C4-2B (cell line): ENCODE data around the gene KLHL10.

ENCODE experiments used
- H3K27ac ChIP-seq: fragments of 450-650 bp; 2 replicates; pipeline ENCODE4 v1.5.1; 2017
- ZFX ChIP-seq: fragments of 450-650 bp; IDR thresholded peaks from 2 replicates; pipeline ENCODE4 v1.6.1; 2017
- TF ChIP-seq, protein P1 (sequence below): fragments of 450-650 bp; conservative IDR thresholded peaks from 2 replicates; pipeline ENCODE4 v1.5.1; 2017; ENCODE audit warnings: mild to moderate bottlenecking

Gene KLHL10

DNA sequence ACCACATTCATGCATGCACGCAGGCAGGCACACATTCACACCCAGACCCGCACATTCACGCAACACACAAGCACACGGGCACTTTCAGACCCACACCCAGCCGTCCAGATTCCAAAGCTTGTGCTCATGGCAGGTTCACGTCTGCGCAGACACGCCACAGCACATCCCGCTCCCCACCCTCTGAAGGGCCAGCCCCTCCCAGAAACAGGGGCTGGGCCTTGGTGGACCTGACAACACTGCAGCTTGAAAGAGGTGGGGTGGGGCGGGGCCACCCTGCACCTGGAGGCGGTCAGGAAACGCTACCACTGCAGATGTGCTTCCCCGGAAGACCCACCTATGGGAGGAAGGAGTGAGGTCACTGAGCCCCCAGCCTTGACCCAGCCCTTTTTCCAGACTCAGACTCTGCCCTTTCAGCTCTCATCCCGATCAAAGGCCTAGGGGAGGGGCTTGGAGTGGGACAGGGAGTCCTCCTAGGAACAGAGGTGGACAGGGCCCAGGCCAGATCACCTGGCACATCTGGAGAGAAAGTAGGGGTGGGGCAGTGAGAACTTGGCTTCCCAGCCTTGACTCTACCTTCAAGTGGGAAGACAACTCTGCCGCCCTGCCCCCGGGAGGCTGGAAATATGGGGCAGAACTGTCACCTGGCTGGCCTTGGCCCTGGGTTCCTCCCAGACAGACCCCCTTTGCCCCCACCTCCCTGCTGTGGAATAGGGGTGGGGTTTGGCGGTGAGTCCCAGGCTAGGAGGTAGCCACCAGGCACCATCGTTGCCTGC lies 36.8 kb upstream of the KLHL10 start:
- TF ChIP-seq, protein P1, sequence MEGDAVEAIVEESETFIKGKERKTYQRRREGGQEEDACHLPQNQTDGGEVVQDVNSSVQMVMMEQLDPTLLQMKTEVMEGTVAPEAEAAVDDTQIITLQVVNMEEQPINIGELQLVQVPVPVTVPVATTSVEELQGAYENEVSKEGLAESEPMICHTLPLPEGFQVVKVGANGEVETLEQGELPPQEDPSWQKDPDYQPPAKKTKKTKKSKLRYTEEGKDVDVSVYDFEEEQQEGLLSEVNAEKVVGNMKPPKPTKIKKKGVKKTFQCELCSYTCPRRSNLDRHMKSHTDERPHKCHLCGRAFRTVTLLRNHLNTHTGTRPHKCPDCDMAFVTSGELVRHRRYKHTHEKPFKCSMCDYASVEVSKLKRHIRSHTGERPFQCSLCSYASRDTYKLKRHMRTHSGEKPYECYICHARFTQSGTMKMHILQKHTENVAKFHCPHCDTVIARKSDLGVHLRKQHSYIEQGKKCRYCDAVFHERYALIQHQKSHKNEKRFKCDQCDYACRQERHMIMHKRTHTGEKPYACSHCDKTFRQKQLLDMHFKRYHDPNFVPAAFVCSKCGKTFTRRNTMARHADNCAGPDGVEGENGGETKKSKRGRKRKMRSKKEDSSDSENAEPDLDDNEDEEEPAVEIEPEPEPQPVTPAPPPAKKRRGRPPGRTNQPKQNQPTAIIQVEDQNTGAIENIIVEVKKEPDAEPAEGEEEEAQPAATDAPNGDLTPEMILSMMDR = no peak
- no peak for TF ChIP-seq ZFX
- H3K27ac ChIP-seq = peak overlapping the region; percentile 56

DNA sequence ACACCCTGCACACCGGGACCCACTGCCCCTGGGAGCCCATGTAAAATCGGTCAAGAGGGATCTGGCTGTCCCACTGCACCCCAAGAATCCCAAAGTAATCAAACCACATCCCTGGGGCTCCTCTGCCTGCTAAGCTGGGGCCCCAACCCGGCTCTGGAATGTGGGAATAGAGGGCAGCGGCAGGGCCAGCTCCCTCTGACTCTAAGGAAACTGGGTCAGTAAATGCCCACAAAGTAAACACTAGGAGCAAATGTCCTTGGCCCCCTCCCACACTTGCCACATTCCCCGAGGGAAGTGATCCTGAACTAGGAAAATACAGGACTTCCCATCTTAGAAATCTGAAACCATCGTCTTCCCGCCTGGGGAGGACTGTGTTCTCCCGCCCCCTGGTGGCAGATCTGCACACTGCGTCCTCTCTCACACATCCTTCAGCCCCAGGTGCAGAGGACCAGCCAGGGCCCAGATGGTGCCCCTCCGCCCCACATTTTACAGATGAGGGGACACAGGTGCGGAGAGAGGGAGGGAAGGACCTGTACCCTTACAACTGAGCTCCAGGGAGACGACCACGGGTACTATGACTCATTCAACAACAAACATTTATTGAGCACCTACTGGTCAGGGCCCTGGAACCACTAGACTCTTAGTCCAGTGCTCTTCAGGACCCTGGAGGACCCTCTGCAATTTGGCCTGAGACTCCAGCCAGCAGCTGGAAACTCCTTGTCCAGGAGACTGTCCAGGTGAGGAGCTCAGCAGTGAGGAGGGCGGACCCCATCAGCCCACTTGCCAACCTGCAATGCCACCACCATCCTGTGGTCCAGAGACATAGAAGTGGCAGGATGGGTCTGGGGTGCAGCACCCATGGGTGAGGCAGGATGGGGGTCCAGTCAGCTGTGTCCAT lies 36.0 kb upstream of the KLHL10 start:
- H3K27ac ChIP-seq = peak overlapping the region; percentile 56

DNA sequence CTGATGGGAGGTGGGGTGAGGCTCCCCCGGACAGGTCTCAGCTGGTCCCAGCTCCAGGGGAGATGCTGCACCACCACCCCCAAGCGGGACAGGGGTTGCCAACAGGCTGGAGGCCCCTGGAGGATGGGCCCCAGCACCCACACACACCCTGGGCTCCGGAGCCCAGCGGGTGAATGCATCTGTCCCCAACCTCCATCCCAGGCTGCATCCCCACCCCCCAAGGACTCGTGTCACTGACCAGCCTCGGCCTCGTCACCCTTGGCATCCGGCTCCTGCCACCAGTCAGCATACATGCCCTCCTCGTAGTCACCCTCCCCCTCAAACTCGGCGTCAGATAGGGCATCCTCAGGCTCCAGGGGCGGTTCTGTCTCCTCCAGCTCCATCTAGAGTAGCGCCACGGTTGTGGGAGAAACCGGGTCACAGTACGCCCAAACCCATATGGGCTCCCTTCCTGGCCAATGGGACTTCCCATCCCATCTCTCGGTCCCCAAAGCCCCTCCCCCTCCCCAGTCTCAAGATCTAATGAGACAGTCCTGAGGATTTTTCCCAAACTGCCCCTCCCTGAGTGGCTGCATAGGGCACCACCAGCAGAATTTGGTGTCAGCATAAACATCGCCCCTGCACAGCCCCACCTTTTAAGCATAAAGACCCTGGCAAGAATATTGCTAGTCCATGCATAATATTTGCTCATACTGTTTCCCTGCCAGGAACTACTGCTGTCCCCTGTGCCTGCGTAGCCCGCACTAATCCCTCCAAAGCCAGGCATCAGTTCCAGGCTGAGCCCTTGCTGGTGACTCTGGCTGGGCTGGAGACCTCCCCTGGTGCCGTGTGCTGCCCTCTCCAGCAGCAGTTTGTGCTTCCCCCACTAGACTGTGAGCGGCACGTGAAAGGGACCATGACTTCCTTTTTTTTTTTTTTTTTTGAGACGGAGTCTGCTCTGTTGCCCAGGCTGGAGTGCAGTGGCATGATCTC lies 34.3 kb upstream of the KLHL10 start:
- TF ChIP-seq, protein P1 = no peak
- no peak for TF ChIP-seq ZFX
- H3K27ac ChIP-seq = no peak overlapping the region

More for the DNA sequence above, 36.0 kb upstream of the KLHL10 start:
- no peak for TF ChIP-seq ZFX
- TF ChIP-seq, protein P1 = peak; percentile 98

DNA sequence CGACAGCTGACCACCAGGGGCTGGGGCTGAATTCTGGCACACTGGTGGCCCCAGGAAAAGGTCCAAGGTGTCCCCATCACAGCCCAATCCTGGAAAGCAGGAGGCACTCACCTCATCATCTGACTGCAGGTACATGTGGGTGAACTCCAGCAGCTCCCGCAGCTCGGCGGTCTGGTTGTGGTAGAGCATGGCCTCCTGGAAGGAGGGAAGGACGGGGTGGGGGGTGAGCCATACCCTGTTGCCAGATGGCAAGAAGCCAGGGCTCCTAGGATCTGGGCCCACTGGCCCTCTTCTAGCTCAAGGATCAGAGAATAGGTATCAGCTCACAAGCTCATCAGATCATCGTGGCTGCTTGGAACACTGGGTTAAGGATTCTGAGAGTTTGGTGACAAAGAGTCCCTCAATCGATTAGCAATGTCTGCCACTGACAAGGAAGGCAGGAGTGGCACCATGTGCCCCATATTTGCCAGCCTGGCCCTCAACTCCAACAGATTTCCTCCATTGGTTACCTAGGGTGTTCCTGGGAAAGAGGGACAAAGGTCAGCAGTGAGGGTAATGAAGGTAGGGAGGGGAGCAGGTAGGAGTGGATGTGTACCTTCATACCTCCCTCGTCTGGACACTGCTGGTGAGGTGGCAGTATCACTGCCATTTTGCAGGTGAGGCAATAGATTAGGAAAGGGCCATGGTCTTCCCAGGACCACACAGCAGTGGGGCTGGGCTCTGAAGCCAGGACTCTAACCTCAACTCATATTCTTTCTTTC lies 30.8 kb upstream of the KLHL10 start:
- H3K27ac ChIP-seq = no peak overlapping the region
- no peak for TF ChIP-seq ZFX
- TF ChIP-seq, protein P1 = no peak

DNA sequence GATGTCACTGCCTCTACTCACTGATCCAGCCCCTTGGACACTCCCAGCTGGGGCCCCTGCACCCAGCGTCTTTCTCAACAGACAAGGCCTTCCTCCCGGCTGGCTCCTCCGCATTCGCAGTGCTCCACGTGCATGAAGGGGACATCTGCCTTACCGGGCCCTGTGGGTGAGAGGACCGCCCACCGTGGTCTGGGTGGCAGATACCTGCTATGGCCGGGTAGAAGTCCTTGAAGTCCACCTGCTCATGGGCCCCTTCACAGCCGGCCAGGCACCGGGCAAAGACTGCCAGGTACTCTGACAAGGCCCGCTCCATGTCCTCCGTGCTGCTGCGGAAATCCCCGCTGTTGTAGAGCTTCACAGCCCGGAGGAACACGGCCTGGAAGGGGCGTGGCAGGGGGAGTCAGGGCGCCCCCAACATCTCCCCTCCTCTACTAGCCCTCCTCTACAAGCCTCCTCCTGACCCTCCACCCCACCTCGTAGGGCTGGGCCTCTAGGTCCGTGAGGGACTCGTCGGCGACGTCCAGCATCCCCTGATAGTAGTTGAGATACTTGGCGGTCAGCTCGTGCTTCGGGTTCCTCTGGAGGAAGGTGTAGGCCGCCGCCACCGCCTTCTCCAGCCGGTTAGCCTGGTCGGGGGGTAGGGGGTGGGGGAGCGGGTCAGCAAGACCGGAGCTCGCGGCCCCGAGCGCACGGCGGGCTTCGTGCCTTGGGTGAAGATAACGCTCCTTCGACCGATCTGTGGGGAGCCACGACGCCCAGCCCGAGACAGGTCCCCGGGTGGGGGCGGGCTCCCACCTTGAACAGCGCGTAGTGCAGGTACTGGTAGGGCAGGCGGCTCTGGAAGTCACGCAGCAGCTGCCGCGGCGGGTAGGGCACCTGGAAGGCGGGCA lies 26.7 kb upstream of the KLHL10 start:
- peak overlapping the region; percentile 93 for H3K27ac ChIP-seq
- no peak for TF ChIP-seq ZFX
- TF ChIP-seq, protein P1 = no peak
